ENCODE measurements around the gene CCDC141. TPM values are rescaled to one million over a fixed set of nuclear protein-coding genes. Genes with fewer than 3 reads are reported as not detected.
A peak's percentile ranks its signal among the peaks of the same experiment; 100 is the strongest.

CCDC141 gene
- total RNA-seq, 4 donors from 2014 or later: 1.7 to 7.7 (median 3.9) TPM

- WGBS, 2 donors: 46 to 54% methylated on average over 6 of the region's 6 CpGs
- no peaks in the 10 kb centered on the region for H3K27me3 ChIP-seq
- DNase-seq (ENCODE audit: low spot score in 2 of 2): no peak
- peak overlapping the region in 1 of 4 donors; percentile 8 for H3K27ac ChIP-seq
- H3K4me3 ChIP-seq: no peak overlapping the region
- H3K4me1 ChIP-seq: peaks cover 0 to 11% (median 0%) of the 10 kb centered on the region in 4 donors
- no peak for TF ChIP-seq EP300 (IDR thresholded peaks at IDR 0.05)
- TF ChIP-seq POLR2A (IDR thresholded peaks at IDR 0.05): no peak
- TF ChIP-seq CTCF (IDR thresholded peaks at IDR 0.05): no peak
- H3K9me3 ChIP-seq: no peaks in the 10 kb centered on the region
- H3K36me3 ChIP-seq: no peaks in the 10 kb centered on the region
Observed at GRCh38 chr2:178882666-178883440, 167.1 kb downstream of the CCDC141 start.

- no peaks in the 10 kb centered on the region for H3K36me3 ChIP-seq
- H3K9me3 ChIP-seq: no peaks in the 10 kb centered on the region
- no peak for DNase-seq (ENCODE audit: low spot score in 2 of 2)
- no peak overlapping the region for H3K4me3 ChIP-seq
- TF ChIP-seq POLR2A (IDR thresholded peaks at IDR 0.05): no peak
- no peak for TF ChIP-seq CTCF (IDR thresholded peaks at IDR 0.05)
- no peak for TF ChIP-seq EP300 (IDR thresholded peaks at IDR 0.05)
- no peak overlapping the region for H3K27ac ChIP-seq
- H3K4me1 ChIP-seq: peaks cover 0 to 11% (median 0%) of the 10 kb centered on the region in 4 donors
- no peaks in the 10 kb centered on the region for H3K27me3 ChIP-seq
- 87 to 90% methylated on average over 1 of the region's 1 CpG for WGBS, 2 donors
Observed at GRCh38 chr2:178881075-178881474, 168.9 kb downstream of the CCDC141 start.

- Histone ChIP-seq H3K4me1 (peaks cover 0 to 11% (median 0%) of the 10 kb centered on the region in 4 donors), H3K36me3 (no peaks in the 10 kb centered on the region), H3K4me3 (no peak overlapping the region), H3K27me3 (no peaks in the 10 kb centered on the region), H3K9me3 (no peaks in the 10 kb centered on the region), H3K27ac (no peak overlapping the region)
- no peak for DNase-seq (ENCODE audit: low spot score in 2 of 2)
- WGBS, 2 donors: 82 to 85% methylated on average over 3 of the region's 3 CpGs
- TF ChIP-seq CTCF (IDR thresholded peaks at IDR 0.05): no peak
- no peak for TF ChIP-seq EP300 (IDR thresholded peaks at IDR 0.05)
- no peak for TF ChIP-seq POLR2A (IDR thresholded peaks at IDR 0.05)
Observed at GRCh38 chr2:178880257-178880656, 169.7 kb downstream of the CCDC141 start.

GRCh38 chr2:178877874-178878273 is 172.1 kb downstream of the CCDC141 start:
- WGBS, 2 donors: 53 to 69% methylated on average over 2 of the region's 2 CpGs
- Histone ChIP-seq H3K4me3 (no peak overlapping the region), H3K27ac (no peak overlapping the region), H3K9me3 (no peaks in the 10 kb centered on the region), H3K27me3 (no peaks in the 10 kb centered on the region), H3K36me3 (no peaks in the 10 kb centered on the region), H3K4me1 (peaks cover 0 to 1% (median 0%) of the 10 kb centered on the region in 4 donors)
- DNase-seq (ENCODE audit: low spot score in 2 of 2): no peak
- no peak for TF ChIP-seq EP300 (IDR thresholded peaks at IDR 0.05)
- no peak for TF ChIP-seq CTCF (IDR thresholded peaks at IDR 0.05)
- TF ChIP-seq POLR2A (IDR thresholded peaks at IDR 0.05): no peak

GRCh38 chr2:178874529-178875240 is 175.3 kb downstream of the CCDC141 start:
- Histone ChIP-seq H3K9me3 (no peaks in the 10 kb centered on the region), H3K27ac (no peak overlapping the region), H3K36me3 (no peaks in the 10 kb centered on the region), H3K27me3 (no peaks in the 10 kb centered on the region), H3K4me3 (no peak overlapping the region), H3K4me1 (no peaks in the 10 kb centered on the region)
- 71 to 77% methylated on average over 8 of the region's 8 CpGs for WGBS, 2 donors
- no peak for DNase-seq (ENCODE audit: low spot score in 2 of 2)
- TF ChIP-seq POLR2A (IDR thresholded peaks at IDR 0.05): no peak
- TF ChIP-seq CTCF (IDR thresholded peaks at IDR 0.05): no peak
- TF ChIP-seq EP300 (IDR thresholded peaks at IDR 0.05): no peak
